Neural cell (in vitro differentiated cells): Measurements from ENCODE around the gene GSC.

ENCODE experiments used
- CTCF ChIP-seq: fragments of 450-650 bp; IDR thresholded peaks from 2 replicates; pipeline ENCODE4 v1.5.1; 2014; ENCODE audit warnings: antibody characterized with exemption, mild to moderate bottlenecking, moderate library complexity; ENCODE audit not compliant: poor library complexity, severe bottlenecking
- EP300 ChIP-seq: fragments of 450-650 bp; conservative IDR thresholded peaks from 2 replicates; pipeline ENCODE4 v1.6.1; 2014; ENCODE audit warnings: antibody characterized with exemption, mild to moderate bottlenecking, moderate library complexity; ENCODE audit not compliant: poor library complexity, severe bottlenecking

GRCh38 chr14:94756310-94756882 is 13.5 kb downstream of the GSC start:
- TF ChIP-seq CTCF (no peak), EP300 (no peak)
